Gastroesophageal sphincter (tissue), 3 donors: ENCODE measurements around the gene CASK.

ENCODE experiments used
- EP300 ChIP-seq: sonication (generic); formaldehyde crosslinking; IDR thresholded peaks from one replicate; pipeline ENCODE4 v1.6.1; 2017; ENCODE audit warnings: antibody characterized with exemption, mild to moderate bottlenecking
- POLR2A ChIP-seq, 2 donors: fragments of 450-650 bp; IDR thresholded peaks; one replicate each; pipeline ENCODE4 v1.6.1; 2017; ENCODE audit warnings: antibody characterized with exemption in 2 of 2, mild to moderate bottlenecking in 2 of 2, moderate library complexity in 1 of 2
- TF ChIP-seq, protein P1 (sequence below), 4 experiments: fragments of 200-600 bp in 2 of 4; fragments of 450-650 bp in 2 of 4; sonication (generic) in 1 of 4; IDR thresholded peaks; one replicate each; pipeline ENCODE4 v1.5.1; 2017 to 2019; ENCODE audit warnings: antibody characterized with exemption in 4 of 4, mild to moderate bottlenecking in 2 of 4, moderate library complexity in 2 of 4

DNA sequence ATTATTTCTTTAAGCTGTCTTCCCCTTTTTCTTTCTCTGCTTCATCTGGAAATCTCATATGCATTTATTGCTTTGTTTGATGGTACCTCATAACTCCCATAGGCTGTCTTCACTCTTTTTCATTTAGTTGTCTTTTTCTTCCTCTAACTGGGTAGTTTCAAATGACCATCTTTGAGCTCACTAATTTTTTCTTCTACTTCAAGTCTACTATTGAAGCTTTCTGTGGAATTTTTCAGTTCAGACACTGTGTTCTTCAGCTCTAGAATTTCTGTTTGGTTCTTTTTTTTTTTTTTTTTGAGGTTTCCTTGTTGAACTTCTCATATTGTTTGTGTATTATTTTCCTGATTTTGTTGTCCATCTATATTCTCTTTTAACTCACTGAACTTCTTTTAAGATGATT lies 23.0 kb downstream of the CASK start:
- TF ChIP-seq EP300 (no peak), POLR2A (IDR thresholded peaks at IDR 0.05) (no peak)
- TF ChIP-seq, protein P1, sequence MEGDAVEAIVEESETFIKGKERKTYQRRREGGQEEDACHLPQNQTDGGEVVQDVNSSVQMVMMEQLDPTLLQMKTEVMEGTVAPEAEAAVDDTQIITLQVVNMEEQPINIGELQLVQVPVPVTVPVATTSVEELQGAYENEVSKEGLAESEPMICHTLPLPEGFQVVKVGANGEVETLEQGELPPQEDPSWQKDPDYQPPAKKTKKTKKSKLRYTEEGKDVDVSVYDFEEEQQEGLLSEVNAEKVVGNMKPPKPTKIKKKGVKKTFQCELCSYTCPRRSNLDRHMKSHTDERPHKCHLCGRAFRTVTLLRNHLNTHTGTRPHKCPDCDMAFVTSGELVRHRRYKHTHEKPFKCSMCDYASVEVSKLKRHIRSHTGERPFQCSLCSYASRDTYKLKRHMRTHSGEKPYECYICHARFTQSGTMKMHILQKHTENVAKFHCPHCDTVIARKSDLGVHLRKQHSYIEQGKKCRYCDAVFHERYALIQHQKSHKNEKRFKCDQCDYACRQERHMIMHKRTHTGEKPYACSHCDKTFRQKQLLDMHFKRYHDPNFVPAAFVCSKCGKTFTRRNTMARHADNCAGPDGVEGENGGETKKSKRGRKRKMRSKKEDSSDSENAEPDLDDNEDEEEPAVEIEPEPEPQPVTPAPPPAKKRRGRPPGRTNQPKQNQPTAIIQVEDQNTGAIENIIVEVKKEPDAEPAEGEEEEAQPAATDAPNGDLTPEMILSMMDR (IDR thresholded peaks at IDR 0.05): no peak
